PFSK-1 (cell line): Measurements from ENCODE around the gene ADAT2.

Source experiments
- FOXP2 ChIP-seq: optimal IDR thresholded peaks from 2 replicates; pipeline ENCODE3; 2011; ENCODE audit warnings: borderline replicate concordance, control low read depth, inconsistent platforms; ENCODE audit not compliant: insufficient read depth; ENCODE audit errors: extremely low read length, extremely low read depth
- POLR2AphosphoS5 ChIP-seq: IDR thresholded peaks from 2 replicates; pipeline ENCODE4 v1.6.1; 2012; ENCODE audit warnings: low read depth, mild to moderate bottlenecking, control low read depth, low read length, moderate library complexity
- REST ChIP-seq, 2 experiments: IDR thresholded peaks; 2 replicates each; pipeline versions ENCODE4 v1.6.1 to v1.8.0; 2011 to 2012; ENCODE audit warnings: low read depth in 2 of 2, low read length in 2 of 2, control low read depth in 1 of 2, inconsistent platforms in 1 of 2, mild to moderate bottlenecking in 1 of 2, moderate library complexity in 1 of 2; ENCODE audit not compliant: insufficient read depth in 1 of 2
- SIN3A ChIP-seq: IDR thresholded peaks from 2 replicates; pipeline ENCODE4 v1.6.1; 2012; ENCODE audit warnings: mild to moderate bottlenecking, low read length, moderate library complexity, borderline replicate concordance; ENCODE audit not compliant: insufficient read depth
- TAF1 ChIP-seq: IDR thresholded peaks from 2 replicates; pipeline ENCODE4 v1.6.1; 2012; ENCODE audit warnings: low read length, control low read depth, borderline replicate concordance; ENCODE audit not compliant: insufficient read depth

ADAT2 gene

GRCh38 chr6:143410859-143411270 lies 39.6 kb downstream of the ADAT2 start:
- no peak for TF ChIP-seq POLR2AphosphoS5
- TF ChIP-seq REST (IDR thresholded peaks at IDR 0.05; ENCODE audit: insufficient read depth in 1 of 2, low read depth in 2 of 2, low read length in 2 of 2), result no peak
- no peak for TF ChIP-seq FOXP2
- TF ChIP-seq TAF1, result no peak
- TF ChIP-seq SIN3A, result no peak

- TF ChIP-seq TAF1 (no peak), REST (IDR thresholded peaks at IDR 0.05; ENCODE audit: insufficient read depth in 1 of 2, low read depth in 2 of 2, low read length in 2 of 2) (no peak), FOXP2 (no peak), SIN3A (no peak), POLR2AphosphoS5 (no peak)
These were observed 41.7 kb downstream of the ADAT2 start for GRCh38 chr6:143408787-143409162.

GRCh38 chr6:143408151-143408786 lies 42.2 kb downstream of the ADAT2 start:
- TF ChIP-seq POLR2AphosphoS5 (no peak), TAF1 (no peak), REST (IDR thresholded peaks at IDR 0.05; ENCODE audit: insufficient read depth in 1 of 2, low read depth in 2 of 2, low read length in 2 of 2) (no peak), FOXP2 (no peak)

GRCh38 chr6:143406673-143407072 lies 43.8 kb downstream of the ADAT2 start:
- no peak for TF ChIP-seq FOXP2
- TF ChIP-seq REST (IDR thresholded peaks at IDR 0.05; ENCODE audit: insufficient read depth in 1 of 2, low read depth in 2 of 2, low read length in 2 of 2), result no peak
- TF ChIP-seq POLR2AphosphoS5, result no peak
- no peak for TF ChIP-seq TAF1
- TF ChIP-seq SIN3A, result no peak

- TF ChIP-seq FOXP2 (no peak), POLR2AphosphoS5 (no peak), SIN3A (no peak), REST (IDR thresholded peaks at IDR 0.05; ENCODE audit: insufficient read depth in 1 of 2, low read depth in 2 of 2, low read length in 2 of 2) (no peak), TAF1 (no peak)
These were observed 44.9 kb downstream of the ADAT2 start for GRCh38 chr6:143405373-143406154.
